Islet of Langerhans (tissue), 1 donor: ENCODE results near the gene STK11.

Experiments
- FAIRE-seq: peaks from one replicate; lab custom pipeline; 2011; peaks lifted over from hg19 to GRCh38; lab: Jason Lieb, UNC

Gene STK11, protein sequence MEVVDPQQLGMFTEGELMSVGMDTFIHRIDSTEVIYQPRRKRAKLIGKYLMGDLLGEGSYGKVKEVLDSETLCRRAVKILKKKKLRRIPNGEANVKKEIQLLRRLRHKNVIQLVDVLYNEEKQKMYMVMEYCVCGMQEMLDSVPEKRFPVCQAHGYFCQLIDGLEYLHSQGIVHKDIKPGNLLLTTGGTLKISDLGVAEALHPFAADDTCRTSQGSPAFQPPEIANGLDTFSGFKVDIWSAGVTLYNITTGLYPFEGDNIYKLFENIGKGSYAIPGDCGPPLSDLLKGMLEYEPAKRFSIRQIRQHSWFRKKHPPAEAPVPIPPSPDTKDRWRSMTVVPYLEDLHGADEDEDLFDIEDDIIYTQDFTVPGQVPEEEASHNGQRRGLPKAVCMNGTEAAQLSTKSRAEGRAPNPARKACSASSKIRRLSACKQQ

GRCh38 chr19:1205114-1206099, at the start of gene STK11:
Gene STK11, plus strand, starts transcription at chr19:1205778. Its CDS starts 1,136 bp downstream, at chr19:1206914.
- FAIRE-seq, result no peak

DNA sequence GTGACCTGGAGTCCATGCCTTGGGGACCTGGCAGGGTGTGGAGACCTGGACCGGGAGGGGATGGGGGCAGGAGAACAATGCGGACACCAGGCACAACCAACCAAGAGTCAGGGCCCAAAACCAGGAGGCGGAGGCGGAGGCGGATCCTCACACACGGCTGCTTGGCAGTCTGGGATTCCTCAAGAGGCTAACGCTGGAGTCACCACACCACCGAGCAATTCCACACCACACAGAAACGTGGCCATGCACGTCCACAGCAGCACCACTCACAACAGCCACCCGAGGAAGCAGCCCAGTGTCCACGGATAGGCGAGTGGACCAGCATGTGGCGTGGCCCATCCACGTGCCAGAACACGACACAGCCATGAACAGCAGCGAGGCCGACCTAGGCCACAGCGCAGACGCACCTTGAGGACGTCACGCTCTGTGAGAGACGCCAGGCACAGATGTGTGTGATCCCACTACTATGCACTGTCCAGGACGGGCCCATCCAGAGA, 49.2 kb upstream of the STK11 start:
- no peak for FAIRE-seq

GRCh38 chr19:1156830-1157615, 48.6 kb upstream of the STK11 start:
- no peak for FAIRE-seq

- no peak for FAIRE-seq
These were observed 47.4 kb upstream of the STK11 start for GRCh38 chr19:1157931-1158884.

DNA sequence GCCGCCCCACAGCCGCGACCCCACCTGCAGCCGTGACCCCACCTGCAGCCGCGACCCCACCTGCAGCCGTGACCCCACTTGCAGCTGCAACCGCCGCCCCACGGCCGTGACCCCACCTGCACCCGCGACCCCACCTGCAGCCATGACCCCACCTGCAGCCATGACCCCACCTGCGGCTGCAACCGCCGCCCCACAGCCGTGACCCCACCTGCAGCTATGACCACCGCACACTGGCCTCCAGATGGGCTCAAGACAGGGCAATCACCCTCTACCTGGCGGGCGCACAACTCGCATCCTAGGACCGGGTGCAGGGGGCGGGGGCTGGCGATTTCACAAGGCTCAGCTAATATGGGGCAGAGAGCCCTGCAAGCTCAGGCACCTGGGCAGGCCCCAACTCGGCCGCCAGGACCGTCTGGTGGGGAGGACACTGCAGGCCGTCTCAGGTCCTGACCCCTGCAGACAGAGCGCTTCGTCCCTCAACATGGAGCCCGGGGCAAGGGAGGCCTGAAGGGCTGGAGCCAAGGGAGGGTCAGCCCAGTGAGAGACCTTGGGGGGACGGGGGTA, 46.6 kb upstream of the STK11 start:
- no peak for FAIRE-seq

GRCh38 chr19:1159864-1160595, 45.5 kb upstream of the STK11 start:
- FAIRE-seq, result no peak

GRCh38 chr19:1161716-1162115, 43.9 kb upstream of the STK11 start:
- no peak for FAIRE-seq

- no peak for FAIRE-seq
These were observed 42.9 kb upstream of the STK11 start for GRCh38 chr19:1162404-1163282.

DNA sequence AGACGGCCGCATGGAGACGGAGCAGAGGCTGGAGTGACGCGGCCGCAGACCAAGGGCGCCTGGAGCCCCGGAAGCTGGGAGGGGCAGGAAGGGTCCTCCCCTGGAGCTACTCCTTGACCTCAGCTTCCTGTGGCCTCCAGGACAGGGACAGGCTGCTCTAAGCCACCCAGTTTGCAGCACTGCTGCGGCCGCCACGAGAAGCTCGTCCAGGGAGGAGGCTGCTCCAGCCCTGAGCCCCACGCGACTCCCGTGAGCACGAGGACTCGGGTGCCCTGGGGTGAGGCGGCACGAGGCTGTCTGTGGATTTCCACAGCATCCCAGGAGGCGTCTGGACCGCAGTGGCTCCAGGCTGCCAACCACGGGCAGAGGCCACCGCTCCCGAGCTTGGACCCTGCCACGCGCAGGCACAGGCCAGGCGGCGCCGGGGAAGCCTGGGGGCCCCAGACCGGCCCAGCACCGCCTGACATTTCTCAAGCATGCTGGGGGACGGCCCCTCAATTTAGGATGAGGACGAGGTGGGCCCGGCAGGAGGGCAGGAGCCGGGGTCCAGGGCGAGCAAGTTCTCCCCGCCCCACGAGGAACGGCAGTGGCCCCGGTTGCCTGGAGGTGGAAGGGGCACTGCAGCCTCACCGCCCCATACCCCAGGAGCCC, 42.2 kb upstream of the STK11 start:
- no peak for FAIRE-seq

DNA sequence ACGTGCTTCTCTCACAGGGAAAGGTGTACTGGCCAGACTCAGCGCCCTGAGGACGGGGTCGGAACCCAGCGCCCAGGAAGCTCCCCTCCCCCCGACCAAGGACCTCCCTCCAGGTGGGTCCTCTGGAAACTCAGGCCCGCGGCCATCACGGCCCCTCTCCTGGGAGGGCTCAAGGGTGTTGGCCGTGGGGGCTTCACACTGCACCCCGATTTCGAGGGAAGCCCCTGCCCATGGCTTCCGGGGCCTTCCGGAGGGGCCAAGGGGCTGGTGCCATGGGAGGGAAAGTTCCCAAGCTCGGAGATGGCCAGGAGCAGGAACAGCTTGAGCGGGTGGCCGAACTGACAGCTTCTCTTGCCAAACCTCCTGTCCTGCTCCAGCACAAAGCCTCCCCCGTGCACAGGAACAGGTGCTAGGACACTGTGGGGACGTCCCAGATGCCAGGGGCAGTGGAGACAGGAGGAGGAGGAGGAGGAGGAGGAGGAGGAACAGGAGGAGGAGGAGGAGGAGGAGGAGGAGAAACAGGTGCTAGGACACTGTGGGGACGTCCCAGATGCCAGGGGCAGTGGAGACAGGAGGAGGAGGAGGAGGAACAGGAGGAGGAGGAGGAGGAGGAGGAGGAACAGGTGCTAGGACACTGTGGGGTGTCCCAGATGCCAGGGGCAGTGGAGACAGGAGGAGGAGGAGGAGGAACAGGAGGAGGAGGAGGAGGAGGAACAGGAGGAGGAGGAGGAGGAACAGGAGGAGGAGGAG, 41.5 kb upstream of the STK11 start:
- no peak for FAIRE-seq

GRCh38 chr19:1164684-1165531, 40.7 kb upstream of the STK11 start:
- FAIRE-seq, result no peak

GRCh38 chr19:1166872-1167573, 38.6 kb upstream of the STK11 start:
- FAIRE-seq, result no peak

DNA sequence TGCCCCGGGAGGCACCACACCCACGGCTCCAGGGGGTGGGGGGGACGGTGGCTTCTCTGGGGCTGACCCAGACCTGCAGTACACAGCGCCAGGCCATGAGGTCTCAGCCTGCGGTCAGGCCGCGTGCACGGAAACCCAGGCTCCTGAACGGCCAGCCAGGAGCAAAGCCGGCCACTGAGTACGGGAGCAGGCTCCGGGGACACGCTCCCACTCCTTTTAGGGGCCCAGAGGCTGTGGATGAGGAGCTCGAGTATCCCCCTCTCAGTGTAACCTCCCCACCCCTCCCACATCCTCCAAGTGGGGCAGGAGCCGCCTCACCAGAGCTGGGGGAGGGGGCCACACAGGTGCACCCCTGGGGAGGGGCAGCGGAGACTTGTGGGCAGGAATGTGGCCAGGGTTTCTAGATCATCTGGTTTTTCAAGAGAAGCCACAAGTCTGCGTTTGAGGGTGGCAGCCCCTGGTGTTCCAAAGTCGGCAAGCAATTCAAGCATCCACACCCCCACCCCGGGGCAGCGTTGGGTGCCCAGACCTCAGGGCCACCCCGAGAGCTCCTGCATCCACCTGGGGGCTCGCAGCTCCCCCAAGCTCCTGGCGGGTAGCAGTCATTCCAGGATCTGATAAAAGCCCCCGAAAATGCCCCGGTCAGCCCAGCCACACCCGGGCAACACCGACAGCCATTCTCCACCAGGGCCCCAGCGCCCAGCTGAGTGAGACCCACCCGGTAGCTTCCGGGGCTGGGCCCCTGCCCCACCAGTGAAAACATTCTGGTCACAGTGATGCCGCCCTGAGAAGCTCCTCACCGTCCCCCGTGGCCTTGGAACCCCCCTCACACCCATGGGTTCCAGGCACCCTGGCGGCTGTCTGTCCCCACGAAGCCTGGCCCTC, 37.6 kb upstream of the STK11 start:
- no peak for FAIRE-seq

- FAIRE-seq, result no peak
These were observed 36.8 kb upstream of the STK11 start for GRCh38 chr19:1168572-1169410.
